ENCODE data around the gene SUPT20HL1.

The SUPT20HL1 gene

DNA sequence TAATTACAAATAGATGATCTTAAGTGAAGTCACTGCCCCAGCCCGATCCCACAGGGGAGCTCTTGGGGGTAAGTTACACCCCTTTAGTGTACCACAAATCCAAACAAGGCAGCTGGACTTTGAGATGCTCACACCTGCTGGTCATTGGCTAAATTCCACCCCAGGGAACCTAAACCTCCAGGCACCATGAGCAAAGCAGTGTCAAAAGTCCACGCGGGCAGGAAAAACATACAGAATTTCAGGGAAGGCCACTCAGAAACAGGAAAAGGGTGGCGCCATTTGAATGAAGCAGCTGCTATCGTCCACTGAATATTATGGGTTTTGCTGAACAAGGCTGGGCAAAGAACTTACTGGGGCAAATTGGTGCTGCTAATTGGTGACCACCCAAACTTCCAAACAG, 30.9 kb downstream of the SUPT20HL1 start:
- no peak overlapping the region for H3K27ac Mint-ChIP-seq
- H3K27me3 Mint-ChIP-seq (ENCODE audit: low read depth, poor library complexity): peaks cover 7% of the 10 kb centered on the region
- H3K4me3 Mint-ChIP-seq: no peak overlapping the region
- H3K9me3 Mint-ChIP-seq: no peaks in the 10 kb centered on the region
- H3K4me1 Mint-ChIP-seq: peaks cover 24% of the 10 kb centered on the region
- TF ChIP-seq, protein P1, sequence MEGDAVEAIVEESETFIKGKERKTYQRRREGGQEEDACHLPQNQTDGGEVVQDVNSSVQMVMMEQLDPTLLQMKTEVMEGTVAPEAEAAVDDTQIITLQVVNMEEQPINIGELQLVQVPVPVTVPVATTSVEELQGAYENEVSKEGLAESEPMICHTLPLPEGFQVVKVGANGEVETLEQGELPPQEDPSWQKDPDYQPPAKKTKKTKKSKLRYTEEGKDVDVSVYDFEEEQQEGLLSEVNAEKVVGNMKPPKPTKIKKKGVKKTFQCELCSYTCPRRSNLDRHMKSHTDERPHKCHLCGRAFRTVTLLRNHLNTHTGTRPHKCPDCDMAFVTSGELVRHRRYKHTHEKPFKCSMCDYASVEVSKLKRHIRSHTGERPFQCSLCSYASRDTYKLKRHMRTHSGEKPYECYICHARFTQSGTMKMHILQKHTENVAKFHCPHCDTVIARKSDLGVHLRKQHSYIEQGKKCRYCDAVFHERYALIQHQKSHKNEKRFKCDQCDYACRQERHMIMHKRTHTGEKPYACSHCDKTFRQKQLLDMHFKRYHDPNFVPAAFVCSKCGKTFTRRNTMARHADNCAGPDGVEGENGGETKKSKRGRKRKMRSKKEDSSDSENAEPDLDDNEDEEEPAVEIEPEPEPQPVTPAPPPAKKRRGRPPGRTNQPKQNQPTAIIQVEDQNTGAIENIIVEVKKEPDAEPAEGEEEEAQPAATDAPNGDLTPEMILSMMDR (IDR thresholded peaks at IDR 0.05): no peak
- no peaks in the 10 kb centered on the region for H3K36me3 Mint-ChIP-seq (ENCODE audit: low read depth)
- no peak for DNase-seq

DNA sequence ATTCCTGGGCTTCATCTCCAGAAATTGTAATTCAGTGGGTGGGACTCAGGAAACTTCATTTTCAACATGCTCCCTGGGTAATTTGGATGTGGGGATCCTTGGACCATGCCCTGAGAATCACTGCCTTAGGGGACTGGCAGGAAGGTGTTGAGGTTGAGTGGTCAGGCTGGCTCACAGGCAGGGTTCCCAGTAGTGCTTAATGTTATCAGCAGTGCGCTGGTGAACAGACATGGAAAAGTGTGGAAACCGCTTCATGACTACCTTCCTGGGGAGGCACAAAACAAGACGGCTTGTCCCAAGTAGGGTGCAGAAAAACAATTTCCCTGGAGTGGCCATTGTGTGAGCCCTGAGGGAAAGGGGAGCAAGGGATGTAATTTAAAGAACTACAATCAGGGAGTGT, 31.4 kb downstream of the SUPT20HL1 start:
- peaks cover 28% of the 10 kb centered on the region for H3K4me1 Mint-ChIP-seq
- peaks cover 7% of the 10 kb centered on the region for H3K27me3 Mint-ChIP-seq (ENCODE audit: low read depth, poor library complexity)

DNA sequence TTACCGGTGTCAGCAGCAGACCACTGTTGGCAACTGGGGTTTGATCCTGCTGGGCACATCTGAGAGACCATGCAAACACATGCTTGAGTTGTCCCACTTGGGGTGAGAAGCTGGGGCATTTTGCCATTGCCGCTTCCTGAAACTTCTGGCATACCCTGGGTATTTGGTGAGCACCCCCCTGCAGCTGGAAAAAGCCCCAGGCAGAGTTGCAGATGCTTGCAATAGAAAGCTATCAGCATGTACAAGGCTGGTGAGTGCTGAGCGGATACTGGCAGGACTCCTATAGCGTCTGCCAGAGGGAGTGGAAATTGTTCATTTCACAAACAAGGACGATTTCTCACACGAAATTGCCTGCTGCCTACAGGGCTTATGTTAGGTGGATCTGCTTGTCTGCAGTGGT, 32.3 kb downstream of the SUPT20HL1 start:
- H3K36me3 Mint-ChIP-seq (ENCODE audit: low read depth): no peaks in the 10 kb centered on the region
- H3K4me3 Mint-ChIP-seq: no peak overlapping the region
- H3K9me3 Mint-ChIP-seq: no peaks in the 10 kb centered on the region
- peaks cover 7% of the 10 kb centered on the region for H3K27me3 Mint-ChIP-seq (ENCODE audit: low read depth, poor library complexity)
- peaks cover 37% of the 10 kb centered on the region for H3K4me1 Mint-ChIP-seq
- TF ChIP-seq, protein P1 (IDR thresholded peaks at IDR 0.05): no peak
- H3K27ac Mint-ChIP-seq: no peak overlapping the region
- DNase-seq: no peak

More for the DNA sequence above, 31.4 kb downstream of the SUPT20HL1 start:
- H3K27ac Mint-ChIP-seq: no peak overlapping the region
- no peak overlapping the region for H3K4me3 Mint-ChIP-seq
- TF ChIP-seq, protein P1 (IDR thresholded peaks at IDR 0.05): no peak
- DNase-seq: no peak
- no peaks in the 10 kb centered on the region for H3K9me3 Mint-ChIP-seq
- H3K36me3 Mint-ChIP-seq (ENCODE audit: low read depth): no peaks in the 10 kb centered on the region

DNA sequence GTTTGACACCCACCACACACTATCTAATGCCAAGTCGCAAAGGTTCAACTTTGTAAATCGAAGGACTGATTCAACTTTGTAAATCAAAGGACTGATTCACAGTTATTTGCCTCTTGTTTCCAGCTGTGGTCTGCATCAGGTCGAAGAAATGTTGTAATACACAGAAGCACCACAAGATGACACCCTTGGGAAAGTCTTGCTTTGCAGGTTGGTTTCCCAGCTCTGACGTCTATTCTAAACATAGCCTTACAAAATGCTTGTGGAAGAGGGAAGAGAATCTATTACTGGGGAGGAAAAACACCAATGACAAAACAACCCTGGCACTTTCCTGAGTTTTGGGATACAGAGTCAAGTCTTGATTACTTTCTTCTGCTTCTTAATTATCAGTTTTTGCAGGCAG, 35.3 kb downstream of the SUPT20HL1 start:
- Mint-ChIP-seq H3K9me3 (no peaks in the 10 kb centered on the region), H3K36me3 (ENCODE audit: low read depth) (no peaks in the 10 kb centered on the region), H3K4me1 (peaks cover 49% of the 10 kb centered on the region), H3K27ac (no peak overlapping the region), H3K4me3 (no peak overlapping the region), H3K27me3 (ENCODE audit: low read depth, poor library complexity) (peaks cover 7% of the 10 kb centered on the region)
- TF ChIP-seq, protein P1 (IDR thresholded peaks at IDR 0.05): peak; percentile 91
- DNase-seq: peak; percentile 56

DNA sequence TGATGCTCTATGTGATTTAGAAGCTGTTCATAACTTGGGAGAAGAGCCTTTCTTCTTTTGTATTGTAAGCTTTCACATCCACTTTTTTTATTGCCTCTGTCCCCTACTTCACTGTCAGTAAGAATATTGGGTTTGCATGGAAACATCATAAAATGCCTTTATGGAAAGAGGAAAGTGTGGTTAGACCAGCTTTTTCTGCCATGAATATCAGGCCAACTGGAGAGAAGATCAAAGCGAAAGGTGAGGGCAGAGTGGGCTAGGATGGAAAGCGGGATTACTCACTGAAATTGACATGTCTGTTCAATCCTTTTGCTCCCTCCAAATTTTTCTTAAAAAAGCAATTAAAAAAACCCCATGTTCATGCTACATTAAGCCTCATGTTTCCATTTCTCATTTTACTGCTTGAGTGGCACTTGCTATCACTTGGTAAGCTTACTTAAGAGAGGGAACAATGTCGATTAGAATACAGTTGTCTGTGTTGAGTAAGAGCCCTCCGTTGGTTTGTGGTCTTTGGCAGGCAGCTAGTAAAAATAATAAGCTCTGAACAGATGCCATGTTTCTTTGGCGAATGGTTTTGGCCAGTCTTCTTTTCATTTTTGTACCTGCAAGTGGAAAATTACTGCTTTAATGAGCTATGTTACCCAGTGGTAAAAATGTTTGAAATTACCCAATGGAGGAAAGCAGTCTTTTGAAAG, 35.9 kb downstream of the SUPT20HL1 start:
- H3K4me3 Mint-ChIP-seq: no peak overlapping the region
- no peaks in the 10 kb centered on the region for H3K36me3 Mint-ChIP-seq (ENCODE audit: low read depth)
- H3K27me3 Mint-ChIP-seq (ENCODE audit: low read depth, poor library complexity): peaks cover 10% of the 10 kb centered on the region
- TF ChIP-seq, protein P1 (IDR thresholded peaks at IDR 0.05): no peak
- no peaks in the 10 kb centered on the region for H3K9me3 Mint-ChIP-seq
- H3K27ac Mint-ChIP-seq: no peak overlapping the region
- DNase-seq: no peak
- peaks cover 43% of the 10 kb centered on the region for H3K4me1 Mint-ChIP-seq

DNA sequence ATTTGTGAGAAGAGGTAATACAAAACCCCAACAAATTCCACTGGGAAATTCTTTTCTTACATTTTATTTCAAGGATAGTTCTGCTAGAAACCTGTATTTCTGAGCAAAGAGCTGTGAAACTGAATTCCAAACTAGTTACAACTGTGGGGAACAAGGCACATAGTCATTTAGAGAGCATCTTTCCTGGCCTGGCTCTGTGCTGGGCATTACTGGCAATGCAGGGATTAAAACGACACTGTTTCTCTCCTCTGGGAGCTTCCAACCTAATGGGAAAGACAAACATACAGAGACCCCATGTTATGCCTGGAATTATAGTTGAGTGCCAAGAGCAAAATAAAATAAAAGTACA, 36.5 kb downstream of the SUPT20HL1 start:
- Mint-ChIP-seq H3K4me3 (no peak overlapping the region), H3K9me3 (no peaks in the 10 kb centered on the region), H3K36me3 (ENCODE audit: low read depth) (no peaks in the 10 kb centered on the region), H3K27me3 (ENCODE audit: low read depth, poor library complexity) (peaks cover 10% of the 10 kb centered on the region), H3K27ac (no peak overlapping the region), H3K4me1 (peaks cover 38% of the 10 kb centered on the region)
- TF ChIP-seq, protein P1 (IDR thresholded peaks at IDR 0.05): no peak
- no peak for DNase-seq
